22Rv1 (cell line): Measurements from ENCODE around the gene GPR171.

ENCODE experiments used
- H3K27ac ChIP-seq: fragments of 450-650 bp; 2 replicates; pipeline ENCODE4 v1.5.1; 2017
- CTCF ChIP-seq: fragments of 450-650 bp; IDR thresholded peaks from 2 replicates; pipeline ENCODE4 v1.5.1; 2017; ENCODE audit warnings: mild to moderate bottlenecking
- ZFX ChIP-seq: fragments of 450-650 bp; IDR thresholded peaks from 2 replicates; pipeline ENCODE4 v1.6.1; 2017; ENCODE audit warnings: antibody characterized with exemption, borderline replicate concordance

Gene GPR171

GRCh38 chr3:151213881-151214280 lies 10.9 kb upstream of the GPR171 start:
- TF ChIP-seq ZFX (no peak), CTCF (no peak)
- no peak overlapping the region for H3K27ac ChIP-seq

- no peak overlapping the region for H3K27ac ChIP-seq
- TF ChIP-seq ZFX: no peak
- no peak for TF ChIP-seq CTCF
These were observed 10.1 kb upstream of the GPR171 start for GRCh38 chr3:151213151-151213550.

DNA sequence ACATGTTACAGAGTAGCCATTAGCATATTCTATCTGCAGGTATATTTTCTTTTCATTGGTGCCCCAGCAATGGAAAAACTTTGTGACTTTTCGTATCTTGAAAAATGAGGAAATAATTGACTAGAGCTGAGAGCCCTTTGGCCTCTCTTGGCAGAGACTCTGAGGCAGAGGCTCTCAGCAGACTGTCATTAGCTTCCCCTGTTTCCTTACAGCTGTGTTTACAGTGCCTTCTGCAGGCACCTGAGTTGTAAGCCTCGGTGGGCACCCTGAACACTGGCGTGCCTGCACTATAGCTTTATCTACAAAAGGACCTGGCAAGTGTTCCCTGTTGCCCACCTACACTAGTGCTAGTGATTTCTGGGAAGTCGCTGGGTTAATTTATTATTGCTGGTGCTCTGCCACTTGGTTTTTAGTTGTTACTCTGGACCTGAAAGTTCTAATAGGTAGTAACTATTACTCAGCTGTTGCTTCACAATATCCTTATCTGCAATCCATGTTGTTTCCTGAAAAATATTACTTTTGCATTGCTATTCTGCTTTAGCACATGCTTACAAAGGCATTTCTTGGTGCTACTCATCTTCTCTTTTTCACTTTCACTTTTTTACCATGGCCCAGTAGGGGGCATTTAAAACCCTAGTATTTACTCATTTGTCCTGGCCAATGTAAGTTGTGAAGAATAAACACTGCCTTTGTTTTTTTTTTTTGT lies 7.8 kb upstream of the GPR171 start:
- no peak overlapping the region for H3K27ac ChIP-seq
- TF ChIP-seq CTCF: no peak; the same call in 1 of the 2 replicates
- no peak for TF ChIP-seq ZFX

- TF ChIP-seq CTCF (no peak), ZFX (no peak)
- H3K27ac ChIP-seq: no peak overlapping the region
These were observed 6.6 kb upstream of the GPR171 start for GRCh38 chr3:151209654-151210053.

DNA sequence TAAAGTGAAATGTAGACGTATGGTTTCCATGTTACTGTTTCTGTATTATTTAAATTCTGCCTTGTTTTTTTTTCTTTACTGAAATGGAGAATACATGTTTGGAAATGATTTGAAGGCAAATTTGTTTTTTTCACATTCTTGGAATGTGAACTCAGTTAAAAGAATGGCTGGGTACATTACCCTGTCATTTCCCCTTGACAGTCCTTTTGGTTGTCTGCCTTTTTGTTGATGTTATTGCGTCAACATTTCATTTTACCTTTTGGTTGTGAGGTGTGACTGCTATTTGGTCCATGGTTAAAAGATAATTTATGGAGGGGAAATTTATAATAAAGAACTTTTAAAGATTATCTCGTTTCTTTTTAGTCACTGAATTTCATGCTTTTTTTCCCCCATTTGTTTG lies 3.2 kb upstream of the GPR171 start:
- no peak for TF ChIP-seq ZFX
- no peak for TF ChIP-seq CTCF

GRCh38 chr3:151205482-151205881 lies 2.5 kb upstream of the GPR171 start:
- TF ChIP-seq ZFX (no peak), CTCF (no peak)
- no peak overlapping the region for H3K27ac ChIP-seq

More for the DNA sequence above, 3.2 kb upstream of the GPR171 start:
- H3K27ac ChIP-seq: no peak overlapping the region

- H3K27ac ChIP-seq: no peak overlapping the region
- TF ChIP-seq CTCF (no peak), ZFX (no peak)
These were observed 1.8 kb upstream of the GPR171 start for GRCh38 chr3:151204530-151205402.
